Gastroesophageal sphincter (tissue), 3 donors: ENCODE results near the gene TAPBP.

ENCODE experiments used
- CTCF ChIP-seq, 4 experiments: fragments of 200-600 bp in 2 of 4; fragments of 450-650 bp in 2 of 4; sonication (generic) in 1 of 4; IDR thresholded peaks; one replicate each; pipeline ENCODE4 v1.5.1; 2017 to 2019; ENCODE audit warnings: antibody characterized with exemption in 4 of 4, mild to moderate bottlenecking in 2 of 4, moderate library complexity in 2 of 4
- EP300 ChIP-seq: sonication (generic); formaldehyde crosslinking; IDR thresholded peaks from one replicate; pipeline ENCODE4 v1.6.1; 2017; ENCODE audit warnings: antibody characterized with exemption, mild to moderate bottlenecking
- POLR2A ChIP-seq, 2 donors: fragments of 450-650 bp; IDR thresholded peaks; one replicate each; pipeline ENCODE4 v1.6.1; 2017; ENCODE audit warnings: antibody characterized with exemption in 2 of 2, mild to moderate bottlenecking in 2 of 2, moderate library complexity in 1 of 2
- POLR2AphosphoS5 ChIP-seq: sonication (generic); formaldehyde crosslinking; IDR thresholded peaks from one replicate; pipeline ENCODE4 v1.6.1; 2017; ENCODE audit warnings: antibody characterized with exemption

DNA sequence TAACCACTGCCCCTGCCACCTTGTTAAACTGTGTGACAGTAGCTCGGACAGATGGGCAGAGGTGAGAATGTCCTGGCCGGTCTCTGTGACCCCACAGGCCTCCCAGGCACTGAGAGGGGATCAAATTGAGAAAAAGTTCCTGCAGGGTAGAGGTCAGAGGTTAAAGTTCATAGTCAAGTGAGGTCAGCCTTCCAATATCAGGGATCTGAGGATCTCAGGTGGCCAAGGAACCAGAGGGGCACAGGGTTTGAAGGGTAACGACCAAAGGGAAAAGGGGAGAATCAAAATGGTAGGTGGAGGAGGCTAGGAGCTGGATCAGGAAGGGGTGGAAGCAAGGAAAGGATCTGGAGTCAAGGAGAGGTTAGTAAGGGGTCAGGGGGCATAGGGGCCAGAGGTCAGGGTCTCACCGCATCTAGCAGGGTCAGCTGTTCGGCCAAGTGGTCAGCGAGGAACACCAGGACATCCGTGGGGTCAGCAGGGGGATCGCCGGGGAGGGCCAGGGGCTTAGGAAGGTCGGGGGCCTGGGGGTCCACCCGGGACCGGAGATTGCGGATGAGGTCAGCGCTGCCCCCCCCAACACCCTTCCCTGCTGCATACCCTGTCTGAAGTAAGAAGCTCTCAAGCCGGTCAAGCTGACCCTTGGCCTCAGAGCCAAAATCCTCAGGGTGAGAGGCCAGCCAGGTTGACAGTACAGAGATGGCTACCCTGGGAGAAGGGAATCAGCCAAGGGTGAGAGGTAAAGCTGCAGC, 18.1 kb downstream of the TAPBP start:
- TF ChIP-seq POLR2A (IDR thresholded peaks at IDR 0.05) = no peak
- no peak for TF ChIP-seq CTCF (IDR thresholded peaks at IDR 0.05)
- no peak for TF ChIP-seq POLR2AphosphoS5
- no peak for TF ChIP-seq EP300
